ENCODE data around the gene WSCD2. TPM values are rescaled to one million over a fixed set of nuclear protein-coding genes. Genes with fewer than 3 reads are reported as not detected.

WSCD2 gene
- total RNA-seq, 1 donor from 2014 or later, result 1.7 TPM

DNA sequence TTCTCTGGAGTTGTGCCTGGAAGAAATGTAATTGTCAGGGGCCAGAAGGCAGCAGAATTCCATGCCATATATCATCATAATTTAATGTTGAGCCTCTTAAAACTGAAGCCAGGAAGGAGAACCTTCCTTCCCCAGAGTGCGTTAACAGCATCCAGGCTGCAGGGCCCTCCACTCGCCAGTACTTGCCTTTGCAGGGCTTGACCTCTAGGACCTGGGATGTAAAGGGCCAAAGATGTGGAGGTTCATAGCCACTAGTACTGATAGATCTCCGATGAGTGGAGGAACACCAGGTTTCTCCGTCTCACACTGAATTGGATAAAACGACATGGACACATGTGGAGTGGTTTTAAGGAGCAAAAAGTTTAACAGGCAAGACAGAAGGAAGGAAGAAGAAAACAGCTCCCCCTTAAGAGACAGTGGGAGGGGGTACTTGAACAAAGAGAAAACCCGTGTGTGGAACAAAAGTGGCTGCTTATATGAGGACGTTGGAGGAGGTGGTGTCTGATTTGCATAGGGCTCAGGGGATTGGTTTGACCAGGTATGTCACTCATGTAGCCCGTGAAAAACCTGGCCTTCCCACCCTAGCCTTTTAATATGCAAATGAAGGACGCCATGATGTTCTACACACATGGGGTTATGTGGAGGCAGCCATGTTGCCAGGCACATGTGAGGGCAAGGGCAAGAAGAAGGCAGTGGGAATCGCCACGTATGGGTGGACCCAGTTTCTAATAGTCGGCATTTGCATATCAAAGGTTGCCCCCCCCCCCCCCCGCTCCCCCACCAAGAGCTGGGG, 38.8 kb upstream of the WSCD2 start:
- Histone ChIP-seq H3K27ac (no peak overlapping the region), H3K4me1 (no peaks in the 10 kb centered on the region), H3K9me3 (no peaks in the 10 kb centered on the region), H3K4me3 (no peak overlapping the region), H3K27me3 (no peaks in the 10 kb centered on the region), H3K36me3 (no peaks in the 10 kb centered on the region)
- ATAC-seq (no peak), DNase-seq (no peak)
- TF ChIP-seq, protein P1, sequence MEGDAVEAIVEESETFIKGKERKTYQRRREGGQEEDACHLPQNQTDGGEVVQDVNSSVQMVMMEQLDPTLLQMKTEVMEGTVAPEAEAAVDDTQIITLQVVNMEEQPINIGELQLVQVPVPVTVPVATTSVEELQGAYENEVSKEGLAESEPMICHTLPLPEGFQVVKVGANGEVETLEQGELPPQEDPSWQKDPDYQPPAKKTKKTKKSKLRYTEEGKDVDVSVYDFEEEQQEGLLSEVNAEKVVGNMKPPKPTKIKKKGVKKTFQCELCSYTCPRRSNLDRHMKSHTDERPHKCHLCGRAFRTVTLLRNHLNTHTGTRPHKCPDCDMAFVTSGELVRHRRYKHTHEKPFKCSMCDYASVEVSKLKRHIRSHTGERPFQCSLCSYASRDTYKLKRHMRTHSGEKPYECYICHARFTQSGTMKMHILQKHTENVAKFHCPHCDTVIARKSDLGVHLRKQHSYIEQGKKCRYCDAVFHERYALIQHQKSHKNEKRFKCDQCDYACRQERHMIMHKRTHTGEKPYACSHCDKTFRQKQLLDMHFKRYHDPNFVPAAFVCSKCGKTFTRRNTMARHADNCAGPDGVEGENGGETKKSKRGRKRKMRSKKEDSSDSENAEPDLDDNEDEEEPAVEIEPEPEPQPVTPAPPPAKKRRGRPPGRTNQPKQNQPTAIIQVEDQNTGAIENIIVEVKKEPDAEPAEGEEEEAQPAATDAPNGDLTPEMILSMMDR (IDR thresholded peaks at IDR 0.05), result no peak
- intact Hi-C loops (cut with DNase I), result loop anchor here (10.0 kb wide), 1 partner anchor 374 kb away; no protein-coding TSS in a partner anchor

DNA sequence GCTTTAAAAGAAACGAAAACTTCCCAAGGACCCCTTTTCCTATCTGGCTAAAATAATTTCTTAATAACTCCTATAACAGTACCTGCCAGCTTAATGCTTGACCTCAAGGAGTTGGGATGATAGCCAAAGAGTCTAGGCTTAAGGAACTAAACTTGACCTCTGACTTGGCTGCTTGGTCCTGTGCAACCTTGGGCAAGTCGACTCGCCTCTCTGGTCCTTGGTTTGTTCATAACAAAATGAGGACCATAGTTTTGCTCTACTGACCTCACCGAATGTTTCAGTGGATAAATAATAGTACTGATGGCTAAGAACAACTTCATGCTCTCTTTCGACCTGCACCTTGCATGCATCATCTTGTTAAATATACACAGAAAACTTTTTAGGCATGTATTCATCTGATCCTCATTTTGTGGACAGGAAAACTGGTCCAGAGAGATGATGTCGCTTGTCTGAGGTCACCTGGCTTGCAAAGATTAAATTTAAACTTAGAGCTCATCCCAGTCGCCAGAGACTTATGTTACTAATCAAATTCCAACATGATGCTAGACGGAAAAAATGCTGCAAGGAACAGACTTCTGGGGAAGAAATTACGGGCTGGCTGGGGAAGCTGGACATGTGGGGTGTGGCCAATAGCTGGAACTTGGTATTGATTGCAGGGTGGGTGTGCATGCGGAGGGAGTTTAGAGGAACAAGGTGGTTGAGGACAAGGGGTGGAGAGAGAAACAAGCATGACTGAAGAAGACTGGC, 38.0 kb upstream of the WSCD2 start:
- no peaks in the 10 kb centered on the region for H3K9me3 ChIP-seq
- TF ChIP-seq, protein P1 (IDR thresholded peaks at IDR 0.05), result no peak
- ATAC-seq (no peak), DNase-seq (no peak)
- no peaks in the 10 kb centered on the region for H3K4me1 ChIP-seq
- intact Hi-C loops (cut with DNase I), result loop anchor here (10.0 kb wide), 1 partner anchor 374 kb away; no protein-coding TSS in a partner anchor
- no peak overlapping the region for H3K4me3 ChIP-seq
- H3K27ac ChIP-seq, result no peak overlapping the region
- H3K36me3 ChIP-seq, result no peaks in the 10 kb centered on the region
- H3K27me3 ChIP-seq, result no peaks in the 10 kb centered on the region

DNA sequence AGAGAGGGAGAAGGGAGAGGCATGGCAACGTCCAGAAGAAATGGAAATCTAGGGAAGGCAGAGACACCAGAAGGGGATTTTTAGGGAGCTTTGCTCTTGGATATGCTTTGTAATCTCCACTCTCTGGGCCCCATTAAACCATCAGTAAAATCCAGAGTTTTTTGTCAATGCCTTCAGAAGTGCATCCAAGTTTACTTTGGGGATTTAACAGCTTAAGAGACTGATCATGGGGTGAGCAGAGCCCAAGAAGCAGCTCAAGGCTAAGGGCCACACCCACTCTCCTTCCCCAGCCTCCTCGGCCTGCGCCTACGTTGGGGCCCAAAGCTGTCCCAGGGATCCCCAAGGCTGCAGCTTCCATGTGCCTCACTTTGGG, 37.4 kb upstream of the WSCD2 start:
- H3K4me3 ChIP-seq, result no peak overlapping the region
- H3K9me3 ChIP-seq, result no peaks in the 10 kb centered on the region
- no peak for DNase-seq
- no peaks in the 10 kb centered on the region for H3K36me3 ChIP-seq
- H3K27me3 ChIP-seq, result no peaks in the 10 kb centered on the region
- no peaks in the 10 kb centered on the region for H3K4me1 ChIP-seq
- no peak for ATAC-seq
- intact Hi-C loops (cut with DNase I), result loop anchor here (10.0 kb wide), 1 partner anchor 373 kb away; no protein-coding TSS in a partner anchor
- H3K27ac ChIP-seq, result no peak overlapping the region
- TF ChIP-seq, protein P1 (IDR thresholded peaks at IDR 0.05), result no peak

DNA sequence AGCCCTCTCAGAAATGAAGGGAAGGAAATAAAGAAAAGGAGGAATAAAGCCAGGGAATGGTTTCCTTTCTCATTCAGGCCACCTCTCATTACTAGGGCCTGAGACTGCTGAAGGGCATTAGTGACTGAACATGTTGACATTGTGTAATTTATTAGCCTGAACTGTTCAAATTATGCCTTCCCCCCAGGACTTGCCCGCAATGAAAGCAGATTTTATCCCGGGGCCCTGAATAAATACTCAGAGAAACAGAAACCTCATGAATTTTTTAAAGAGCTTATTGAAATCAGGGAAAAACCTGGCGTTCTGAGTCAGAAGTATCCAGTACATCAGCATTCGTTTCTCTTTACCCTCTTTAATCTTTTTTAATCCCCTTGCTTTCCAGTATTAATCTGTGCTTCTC, 35.9 kb upstream of the WSCD2 start:
- intact Hi-C loops (cut with DNase I), result loop anchor here (10.0 kb wide), 1 partner anchor 372 kb away; no protein-coding TSS in a partner anchor

DNA sequence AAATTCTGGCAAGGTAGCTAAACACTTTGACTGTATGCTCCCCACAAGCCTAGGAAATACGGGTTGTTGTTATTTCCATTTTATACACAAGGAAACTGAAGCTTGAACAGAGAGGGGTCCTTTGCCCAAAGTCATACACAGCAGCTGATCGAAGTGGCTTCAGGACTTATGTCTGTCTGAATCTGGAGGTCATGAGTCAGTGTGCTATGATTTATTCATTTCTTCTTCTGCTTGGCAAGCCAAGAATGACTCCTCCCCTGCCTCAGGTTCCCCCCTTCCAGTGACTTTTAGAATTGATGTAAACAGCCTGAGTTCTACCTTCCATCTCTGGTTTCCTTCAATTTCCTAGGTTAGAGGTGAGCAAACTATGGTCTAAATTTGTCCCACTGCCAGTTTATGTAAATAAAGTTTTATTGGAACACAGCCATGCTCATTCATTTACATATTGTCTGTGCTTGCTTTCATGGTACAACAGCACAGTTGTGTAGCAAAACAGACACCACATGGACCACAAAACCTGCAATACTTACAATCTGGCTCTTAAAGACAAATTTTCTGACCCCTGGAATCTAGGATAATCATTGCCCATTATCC, 34.9 kb upstream of the WSCD2 start:
- no peak overlapping the region for H3K27ac ChIP-seq
- TF ChIP-seq, protein P1 (IDR thresholded peaks at IDR 0.05), result no peak
- DNase-seq (no peak), ATAC-seq (no peak)
- H3K4me3 ChIP-seq, result no peak overlapping the region
- H3K27me3 ChIP-seq, result peaks cover 3% of the 10 kb centered on the region
- intact Hi-C loops (cut with DNase I), result loop anchor here (10.0 kb wide), 1 partner anchor 371 kb away; no protein-coding TSS in a partner anchor
- no peaks in the 10 kb centered on the region for H3K4me1 ChIP-seq
- no peaks in the 10 kb centered on the region for H3K9me3 ChIP-seq
- H3K36me3 ChIP-seq, result no peaks in the 10 kb centered on the region

More for the DNA sequence above, 35.9 kb upstream of the WSCD2 start:
- DNase-seq, result no peak
- Histone ChIP-seq H3K36me3 (no peaks in the 10 kb centered on the region), H3K27ac (no peak overlapping the region), H3K4me1 (no peaks in the 10 kb centered on the region), H3K27me3 (peaks cover 3% of the 10 kb centered on the region), H3K9me3 (no peaks in the 10 kb centered on the region), H3K4me3 (no peak overlapping the region)
- TF ChIP-seq, protein P1 (IDR thresholded peaks at IDR 0.05), result no peak
- no peak for ATAC-seq
